Endometrial microvascular endothelial cells (primary cell): Measurements from ENCODE around the gene UBXN4. TPM values are rescaled to one million over a fixed set of nuclear protein-coding genes. Genes with fewer than 3 reads are reported as not detected.

Experiments used
- in situ Hi-C: cut with HindIII; loops from 2 replicates; pipeline ENCODE4 v1.10.0; 2017; ENCODE audit warnings: low sequenced_read_pairs, low pct_unique_long_range_greater_than_20kb; ENCODE audit errors: inconsistent ontology term
- total RNA-seq: library from RNA; depleted of rRNA; stranded (reverse); fragments of >200 nt; gene quantifications from one replicate; pipeline ENCODE4 v1.2.3, GENCODE V29; 2015; ENCODE audit errors: inconsistent ontology term

The UBXN4 gene
- total RNA-seq, 1 donor from 2014 or later = 61.4 TPM

DNA sequence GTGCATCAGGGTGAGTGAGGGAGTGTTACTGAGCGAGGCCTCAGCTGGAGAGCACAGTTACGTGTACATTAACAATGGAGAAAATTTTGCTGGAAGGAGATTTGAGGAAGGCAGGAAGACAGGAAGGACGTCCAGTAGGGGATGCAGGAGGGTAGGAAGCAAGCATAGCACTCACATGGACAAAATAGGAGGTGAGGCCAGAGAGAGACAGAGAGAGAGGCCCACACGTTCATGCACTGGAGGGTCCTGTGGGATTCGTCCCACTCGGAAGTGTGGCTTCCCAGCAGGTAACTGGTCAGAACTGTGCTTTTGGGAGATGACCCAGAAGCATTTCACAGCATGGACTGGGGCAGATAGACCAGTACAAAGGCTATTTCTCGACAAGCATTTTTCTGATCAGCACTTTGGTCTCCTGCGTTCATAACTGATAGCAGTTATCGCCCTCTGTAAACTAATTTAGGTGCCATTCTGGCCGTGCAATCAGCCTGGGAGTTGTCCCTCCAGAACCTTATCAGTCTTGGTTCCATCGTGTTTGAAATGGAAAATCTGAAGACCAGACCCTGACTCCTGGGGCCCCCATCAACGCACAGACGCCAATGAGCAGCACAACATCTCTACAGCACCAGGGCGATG is 89.6 kb downstream of the UBXN4 start:
- in situ Hi-C loops = no loop called here

DNA sequence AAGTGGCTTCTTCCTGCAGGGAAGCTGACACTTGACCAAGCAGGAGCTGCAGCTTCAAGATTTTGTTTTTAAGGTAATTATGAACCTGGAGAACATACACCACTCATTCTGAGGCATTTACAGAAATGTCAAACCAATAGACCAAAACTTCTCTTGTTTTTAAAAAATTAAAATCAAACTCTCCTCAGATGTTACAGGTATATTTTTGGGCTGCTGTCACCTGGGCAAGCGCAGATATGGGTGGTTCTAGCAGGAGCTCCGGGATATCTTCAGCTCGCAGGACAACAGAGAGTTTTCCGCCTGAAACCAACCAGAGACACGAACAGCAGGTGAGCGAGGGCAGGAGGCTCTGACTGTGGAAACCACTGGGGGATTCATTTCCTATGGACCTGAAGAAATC is 91.2 kb downstream of the UBXN4 start:
- in situ Hi-C loops = no loop called here

Other genes starting within 250 kb of the UBXN4 start
- gene ZRANB3, start 210.6 kb upstream of the UBXN4 start, total RNA-seq = 4.2 TPM
- gene R3HDM1, start 210.4 kb upstream of the UBXN4 start, total RNA-seq = 25.6 TPM
- not detected for gene LCT, start 95.3 kb downstream of the UBXN4 start, total RNA-seq
- gene MCM6, start 134.6 kb downstream of the UBXN4 start, total RNA-seq = 45.1 TPM
- 64.6 TPM for gene DARS1, start 243.8 kb downstream of the UBXN4 start, total RNA-seq